HEK293T (cell line): Measurements from ENCODE around the gene BCCIP.

Experiments
- BHLHE40 ChIP-seq: fragments of 450-650 bp; IDR thresholded peaks from 2 replicates; pipeline ENCODE4 v1.6.1; 2016; ENCODE audit warnings: mild to moderate bottlenecking, moderate library complexity, borderline replicate concordance
- FOXA1 ChIP-seq: fragments of 450-650 bp; IDR thresholded peaks from 2 replicates; pipeline ENCODE4 v1.6.1; 2016; ENCODE audit warnings: mild to moderate bottlenecking
- FOXK2 ChIP-seq: fragments of 450-650 bp; IDR thresholded peaks from 2 replicates; pipeline ENCODE4 v1.6.1; 2016; ENCODE audit warnings: mild to moderate bottlenecking
- FOXM1 ChIP-seq: fragments of 450-650 bp; IDR thresholded peaks from 2 replicates; pipeline ENCODE4 v1.6.1; 2017; ENCODE audit warnings: mild to moderate bottlenecking, borderline replicate concordance
- L3MBTL2 ChIP-seq: fragments of 450-650 bp; conservative IDR thresholded peaks from 2 replicates; pipeline ENCODE4 v1.6.1; 2016; ENCODE audit warnings: mild to moderate bottlenecking
- SUZ12 ChIP-seq: fragments of 450-650 bp; IDR thresholded peaks from 2 replicates; pipeline ENCODE4 v1.6.1; 2016; ENCODE audit warnings: mild to moderate bottlenecking
- TARDBP ChIP-seq: fragments of 450-650 bp; IDR thresholded peaks from 2 replicates; pipeline ENCODE4 v1.6.1; 2016
- ZNF384 ChIP-seq: fragments of 450-650 bp; IDR thresholded peaks from 2 replicates; pipeline ENCODE4 v1.6.1; 2016
- TF ChIP-seq, protein P1 (sequence below): fragments of 450-650 bp; IDR thresholded peaks from 2 replicates; pipeline ENCODE4 v1.6.1; 2016

GRCh38 chr10:125816548-125816947 is 6.8 kb upstream of the BCCIP start:
- TF ChIP-seq L3MBTL2 (no peak), BHLHE40 (no peak), TARDBP (no peak), ZNF384 (no peak), SUZ12 (no peak), FOXA1 (no peak), FOXM1 (no peak), FOXK2 (no peak)
- TF ChIP-seq, protein P1, sequence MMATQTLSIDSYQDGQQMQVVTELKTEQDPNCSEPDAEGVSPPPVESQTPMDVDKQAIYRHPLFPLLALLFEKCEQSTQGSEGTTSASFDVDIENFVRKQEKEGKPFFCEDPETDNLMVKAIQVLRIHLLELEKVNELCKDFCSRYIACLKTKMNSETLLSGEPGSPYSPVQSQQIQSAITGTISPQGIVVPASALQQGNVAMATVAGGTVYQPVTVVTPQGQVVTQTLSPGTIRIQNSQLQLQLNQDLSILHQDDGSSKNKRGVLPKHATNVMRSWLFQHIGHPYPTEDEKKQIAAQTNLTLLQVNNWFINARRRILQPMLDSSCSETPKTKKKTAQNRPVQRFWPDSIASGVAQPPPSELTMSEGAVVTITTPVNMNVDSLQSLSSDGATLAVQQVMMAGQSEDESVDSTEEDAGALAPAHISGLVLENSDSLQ, result no peak
